Stomach (tissue), 9 donors: ENCODE data around the gene CCNI. TPM values are rescaled to one million over a fixed set of nuclear protein-coding genes. Genes with fewer than 3 reads are reported as not detected.

Experiments
- DNase-seq, 2 donors: peaks; one replicate each; pipeline versions ENCODE4 v3.0.0 to v3.0.0-alpha.2; 2013 to 2019
- H3K27ac ChIP-seq, 5 donors: fragments of 200-600 bp in 4 of 5; sonication (generic) in 4 of 5; one replicate each; pipeline ENCODE4 v1.5.1; 2013 to 2019; ENCODE audit warnings: mild to moderate bottlenecking in 1 of 5, moderate library complexity in 1 of 5
- H3K27me3 ChIP-seq, 3 donors: fragments of 200-600 bp; sonication (generic); one replicate each; pipeline ENCODE4 v1.5.1; 2017 to 2019; ENCODE audit warnings: mixed run types in 1 of 3
- H3K36me3 ChIP-seq, 4 donors: fragments of 200-600 bp; sonication (generic); 1 replicate in 3 of 4; 2 replicates in 1 of 4; pipeline ENCODE4 v1.5.1; 2016 to 2019
- H3K4me1 ChIP-seq, 4 donors: fragments of 200-600 bp; sonication (generic); one replicate each; pipeline ENCODE4 v1.5.1; 2016 to 2019
- H3K4me3 ChIP-seq, 4 donors: fragments of 200-600 bp; sonication (generic) in 3 of 4; one replicate each; pipeline ENCODE4 v1.5.1; 2016 to 2019; ENCODE audit warnings: mild to moderate bottlenecking in 1 of 4
- H3K9me3 ChIP-seq, 4 donors: fragments of 200-600 bp; sonication (generic); one replicate each; pipeline ENCODE4 v1.5.1; 2016 to 2019
- CTCF ChIP-seq, 7 experiments: fragments of 450-650 bp in 4 of 7; fragments of 200-600 bp in 3 of 7; sonication (generic) in 3 of 7; IDR thresholded peaks; one replicate each; pipeline ENCODE4 v1.5.1; 2016 to 2019; ENCODE audit warnings: antibody characterized with exemption in 7 of 7, control low read depth in 2 of 7, mild to moderate bottlenecking in 1 of 7
- EP300 ChIP-seq: sonication (generic); formaldehyde crosslinking; IDR thresholded peaks from one replicate; pipeline ENCODE4 v1.6.1; 2017; ENCODE audit warnings: antibody characterized with exemption
- POLR2A ChIP-seq, 4 donors: fragments of 450-650 bp; IDR thresholded peaks; one replicate each; pipeline ENCODE4 v1.6.1; 2016; ENCODE audit warnings: antibody characterized with exemption in 4 of 4, control low read depth in 2 of 4, mild to moderate bottlenecking in 1 of 4, moderate library complexity in 1 of 4
- POLR2AphosphoS5 ChIP-seq, 3 donors: sonication (generic); formaldehyde crosslinking; IDR thresholded peaks; one replicate each; pipeline ENCODE4 v1.6.1; 2016; ENCODE audit warnings: antibody characterized with exemption in 3 of 3
- WGBS, 5 donors: extraction: QIAGEN DNeasy Blood & Tissue Kit in 3 of 5; methylation state at CpG; one replicate each; pipeline versions ENCODE4 v1.1.5 to v1.1.7; 2013 to 2018; 5-methylcytosine and 5-hydroxymethylcytosine counted together
- intact Hi-C: fragments of 100-400 bp; cut with DNase I; formaldehyde crosslinking; loops from one replicate; pipeline ENCODE4 v1.15.1; 2023; ENCODE audit warnings: low total_unique reads
- polyA plus RNA-seq, 3 donors: library from polyadenylated mRNA; stranded (reverse); fragments of 200-250 nt; gene quantifications; one replicate each; pipeline ENCODE4 v1.2.3, GENCODE V29; 2013
- total RNA-seq, 5 donors: library from RNA; depleted of rRNA; stranded (reverse); fragments of >200 nt; gene quantifications; one replicate each; pipeline versions ENCODE4 v1.1.0 to v1.2.3, GENCODE V29; 2014 to 2016
- donor health status: healthy with polysubstance abuse.
- donor health status: Bipolar disorder and iron deficiency.
- donor health status: healthy.

Gene CCNI
- total and polyA plus RNA-seq, 8 donors: 43.4 to 278 (median 144) TPM

- H3K27me3 ChIP-seq: no peaks in the 10 kb centered on the region
- no peak overlapping the region for H3K27ac ChIP-seq
- no peaks in the 10 kb centered on the region for H3K9me3 ChIP-seq
- H3K36me3 ChIP-seq: no peaks in the 10 kb centered on the region
- H3K4me3 ChIP-seq: no peak overlapping the region
- intact Hi-C loops: loop anchor here (5.0 to 10.0 kb wide), 2 partner anchors 57 to 105 kb away; partner anchors contain the start of gene CCNG2
- DNase-seq: no peak
- TF ChIP-seq CTCF (IDR thresholded peaks at IDR 0.05) (no peak), POLR2A (IDR thresholded peaks at IDR 0.05) (no peak)
- H3K4me1 ChIP-seq: peaks cover 0 to 17% (median 3%) of the 10 kb centered on the region in 4 donors
These were observed 21.8 kb upstream of the CCNI start for GRCh38 chr4:77097611-77098010.

GRCh38 chr4:77095101-77095821 is 19.5 kb upstream of the CCNI start:
- peak; percentile 84 for DNase-seq
- TF ChIP-seq CTCF (IDR thresholded peaks at IDR 0.05) (peak in 5 of 7 experiments; percentile 55 to 87 (median 75)), EP300 (no peak), POLR2A (IDR thresholded peaks at IDR 0.05) (no peak), POLR2AphosphoS5 (IDR thresholded peaks at IDR 0.05) (peak in 1 of 3 donors; percentile 4)
- Histone ChIP-seq H3K9me3 (no peaks in the 10 kb centered on the region), H3K4me1 (peaks cover 0 to 17% (median 3%) of the 10 kb centered on the region in 4 donors), H3K27ac (no peak overlapping the region), H3K36me3 (no peaks in the 10 kb centered on the region), H3K27me3 (no peaks in the 10 kb centered on the region), H3K4me3 (no peak overlapping the region)
- intact Hi-C loops: loop anchor here (5.0 to 10.0 kb wide), 2 partner anchors 60 to 107 kb away; partner anchors contain the start of gene CCNG2
- 30 to 54% (median 34%) methylated on average over 6 of the region's 6 CpGs for WGBS, 5 donors

GRCh38 chr4:77094496-77094895 is 18.7 kb upstream of the CCNI start:
- no peaks in the 10 kb centered on the region for H3K27me3 ChIP-seq
- H3K27ac ChIP-seq: no peak overlapping the region
- no peak for DNase-seq
- TF ChIP-seq POLR2A (IDR thresholded peaks at IDR 0.05): no peak
- no peak for TF ChIP-seq CTCF (IDR thresholded peaks at IDR 0.05)
- TF ChIP-seq EP300: no peak
- H3K4me3 ChIP-seq: no peak overlapping the region
- H3K9me3 ChIP-seq: no peaks in the 10 kb centered on the region
- H3K36me3 ChIP-seq: no peaks in the 10 kb centered on the region
- WGBS, 5 donors: 89 to 95% (median 94%) methylated on average over 3 of the region's 3 CpGs
- H3K4me1 ChIP-seq: peaks cover 0 to 17% (median 3%) of the 10 kb centered on the region in 4 donors
- intact Hi-C loops: loop anchor here (10.0 kb wide), 1 partner anchor 60 kb away; the partner anchor contains the start of gene CCNG2

GRCh38 chr4:77093401-77093800 is 17.6 kb upstream of the CCNI start:
- no peaks in the 10 kb centered on the region for H3K27me3 ChIP-seq
- H3K4me3 ChIP-seq: no peak overlapping the region
- no peak overlapping the region for H3K27ac ChIP-seq
- H3K36me3 ChIP-seq: no peaks in the 10 kb centered on the region
- TF ChIP-seq CTCF (IDR thresholded peaks at IDR 0.05): no peak
- no peak for TF ChIP-seq POLR2A (IDR thresholded peaks at IDR 0.05)
- no peak for TF ChIP-seq EP300
- TF ChIP-seq POLR2AphosphoS5 (IDR thresholded peaks at IDR 0.05): no peak
- H3K4me1 ChIP-seq: peaks cover 0 to 17% (median 3%) of the 10 kb centered on the region in 4 donors
- H3K9me3 ChIP-seq: no peaks in the 10 kb centered on the region
- WGBS, 5 donors: 43 to 75% (median 53%) methylated on average over 1 of the region's 1 CpG
- DNase-seq: no peak
- intact Hi-C loops: loop anchor here (10.0 kb wide), 1 partner anchor 61 kb away; the partner anchor contains the start of gene CCNG2
